PC-9 (cell line): ENCODE measurements around the gene CDK11A. TPM values are rescaled to one million over a fixed set of nuclear protein-coding genes. Genes with fewer than 3 reads are reported as not detected.

Experiments used
- BruUV-seq: library from RNA; stranded (reverse); fragments of 400-500 nt; replicated peaks from 2 replicates; lab custom pipeline; 2021; lab: Mats Ljungman, UMichigan
- CTCF ChIA-PET: fragments of 300-600 bp; sonication (Branson Sonifier 250); formaldehyde crosslinking; loops from one replicate; lab custom pipeline; 2022; ENCODE audit warnings: antibody characterized with exemption; lab: Charles Lee
- POLR2A ChIA-PET: fragments of 300-600 bp; sonication (Branson Sonifier 250); formaldehyde crosslinking; loops from one replicate; lab custom pipeline; 2022; ENCODE audit warnings: antibody characterized with exemption; ENCODE audit not compliant: unreplicated experiment; lab: Charles Lee
- DNase-seq, 2 experiments: peaks; one replicate each; pipeline versions ENCODE4 v3.0.0 to v3.0.0-alpha.2; 2015 to 2022; ENCODE audit warnings: mixed read lengths in 1 of 2
- H2AFZ ChIP-seq: fragments of 200-600 bp; sonication (generic); 2 replicates; pipeline ENCODE4 v1.8.1; 2017; ENCODE audit warnings: antibody characterized with exemption
- H3F3A ChIP-seq: fragments of 200-600 bp; sonication (generic); 2 replicates; pipeline ENCODE4 v1.8.1; 2017; ENCODE audit warnings: antibody characterized with exemption, mild to moderate bottlenecking, low read depth; ENCODE audit not compliant: insufficient read depth
- H3K27ac ChIP-seq: fragments of 200-600 bp; sonication (generic); 2 replicates; pipeline ENCODE4 v1.6.1; 2016; ENCODE audit warnings: mixed run types
- H3K27me3 ChIP-seq: fragments of 200-600 bp; sonication (generic); 2 replicates; pipeline ENCODE4 v1.6.1; 2016; ENCODE audit warnings: low read depth, mixed run types; ENCODE audit not compliant: insufficient read depth
- H3K36me3 ChIP-seq: fragments of 200-600 bp; sonication (generic); 2 replicates; pipeline ENCODE4 v1.6.1; 2016; ENCODE audit warnings: low read depth, mixed run types
- H3K4me1 ChIP-seq: fragments of 200-600 bp; sonication (generic); replicated peaks from 2 replicates; pipeline ENCODE4 v1.6.1; 2016; ENCODE audit warnings: mixed run types; ENCODE audit not compliant: insufficient read depth
- H3K4me2 ChIP-seq: fragments of 200-600 bp; sonication (generic); 2 replicates; pipeline ENCODE4 v1.6.1; 2017; ENCODE audit warnings: mixed run types
- H3K4me3 ChIP-seq: fragments of 200-600 bp; sonication (generic); 2 replicates; pipeline ENCODE4 v1.6.1; 2016; ENCODE audit warnings: mixed run types
- H3K79me2 ChIP-seq: fragments of 200-600 bp; sonication (generic); 2 replicates; pipeline ENCODE4 v1.6.1; 2017; ENCODE audit warnings: low read depth, mixed run types
- H3K9me2 ChIP-seq: fragments of 200-600 bp; sonication (generic); 2 replicates; pipeline ENCODE4 v1.8.1; 2017; ENCODE audit warnings: mild to moderate bottlenecking; ENCODE audit not compliant: insufficient read depth
- H3K9me3 ChIP-seq: fragments of 200-600 bp; sonication (generic); 2 replicates; pipeline ENCODE4 v1.8.1; 2016; ENCODE audit warnings: low read depth; ENCODE audit not compliant: insufficient read depth
- H4K20me1 ChIP-seq: fragments of 200-600 bp; sonication (generic); 2 replicates; pipeline ENCODE4 v1.8.1; 2017; ENCODE audit not compliant: insufficient read depth
- EZH2 ChIP-seq: fragments of 200-600 bp; sonication (generic); IDR thresholded peaks from 2 replicates; pipeline ENCODE4 v1.8.0; 2017; ENCODE audit warnings: antibody characterized with exemption, low read depth
- intact Hi-C: fragments of 100-400 bp; cut with micrococcal nuclease; formaldehyde crosslinking; loops from one replicate; pipeline ENCODE4 v1.10.0; 2022; ENCODE audit not compliant: unreplicated experiment
- total RNA-seq: library from RNA; stranded (reverse); gene quantifications from 2 replicates; pipeline ENCODE4 v1.2.3, GENCODE V29; 2021
- TF ChIP-seq, protein P1 (sequence below): fragments of 200-600 bp; sonication (generic); conservative IDR thresholded peaks from 2 replicates; pipeline ENCODE4 v1.6.1; 2017; ENCODE audit warnings: mixed run types, antibody characterized with exemption, mild to moderate bottlenecking, moderate library complexity

Gene CDK11A
- total RNA-seq, 1 experiment from 2014 or later = 42.2 TPM

DNA sequence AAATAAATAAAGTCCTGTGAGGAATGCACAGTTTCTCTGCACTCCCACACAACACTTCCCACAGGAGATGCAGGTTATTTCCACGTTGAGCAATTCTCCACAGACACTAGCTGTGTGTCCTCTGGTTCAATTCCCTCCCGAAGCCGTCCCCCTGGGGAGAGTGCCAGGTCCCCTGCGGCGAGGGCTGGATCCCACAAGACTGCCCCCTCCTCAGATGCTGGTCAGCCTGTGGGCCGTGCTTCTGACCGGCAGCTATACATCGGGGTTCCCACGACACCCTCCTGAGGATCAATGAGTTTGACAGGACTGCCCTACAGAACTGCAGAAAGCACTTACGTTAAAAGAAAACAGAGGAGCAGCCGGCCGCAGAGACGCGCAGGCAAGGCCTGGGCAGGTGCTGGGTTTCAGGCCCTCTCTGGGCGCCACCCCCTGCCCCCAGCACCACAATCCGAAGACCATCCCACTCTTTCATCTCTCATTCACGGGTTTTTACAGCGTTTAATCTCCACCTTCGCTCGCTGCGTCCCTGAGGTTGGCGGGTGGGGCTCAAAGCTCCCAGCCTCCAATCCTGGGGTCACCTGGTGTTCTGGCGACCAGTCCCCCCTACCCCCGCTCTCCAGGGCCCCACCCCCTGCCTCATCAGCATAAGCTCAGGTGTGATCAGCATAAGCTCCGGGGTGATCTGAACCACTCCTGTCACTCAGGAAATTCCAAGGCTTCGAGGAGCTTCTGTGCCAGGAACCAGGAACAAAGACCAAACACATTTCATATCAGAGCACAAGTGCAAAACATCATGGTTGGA, 40.9 kb downstream of the CDK11A start:
- no TSS peak for BruUV-seq
- ChIA-PET POLR2A (no interaction called here), CTCF (no interaction called here)
- DNase-seq = no peak
- Histone ChIP-seq H3K9me3 (no peaks in the 10 kb centered on the region), H3K27me3 (no peaks in the 10 kb centered on the region), H3K36me3 (no peaks in the 10 kb centered on the region), H3F3A (peaks cover 21% of the 10 kb centered on the region), H3K79me2 (peaks cover 48% of the 10 kb centered on the region), H3K9me2 (no peaks in the 10 kb centered on the region), H4K20me1 (no peaks in the 10 kb centered on the region), H2AFZ (no peak overlapping the region), H3K4me2 (no peak overlapping the region), H3K4me3 (no peak overlapping the region), H3K4me1 (peaks cover 12% of the 10 kb centered on the region), H3K27ac (no peak overlapping the region)
- intact Hi-C loops = no loop called here
- TF ChIP-seq, protein P1, sequence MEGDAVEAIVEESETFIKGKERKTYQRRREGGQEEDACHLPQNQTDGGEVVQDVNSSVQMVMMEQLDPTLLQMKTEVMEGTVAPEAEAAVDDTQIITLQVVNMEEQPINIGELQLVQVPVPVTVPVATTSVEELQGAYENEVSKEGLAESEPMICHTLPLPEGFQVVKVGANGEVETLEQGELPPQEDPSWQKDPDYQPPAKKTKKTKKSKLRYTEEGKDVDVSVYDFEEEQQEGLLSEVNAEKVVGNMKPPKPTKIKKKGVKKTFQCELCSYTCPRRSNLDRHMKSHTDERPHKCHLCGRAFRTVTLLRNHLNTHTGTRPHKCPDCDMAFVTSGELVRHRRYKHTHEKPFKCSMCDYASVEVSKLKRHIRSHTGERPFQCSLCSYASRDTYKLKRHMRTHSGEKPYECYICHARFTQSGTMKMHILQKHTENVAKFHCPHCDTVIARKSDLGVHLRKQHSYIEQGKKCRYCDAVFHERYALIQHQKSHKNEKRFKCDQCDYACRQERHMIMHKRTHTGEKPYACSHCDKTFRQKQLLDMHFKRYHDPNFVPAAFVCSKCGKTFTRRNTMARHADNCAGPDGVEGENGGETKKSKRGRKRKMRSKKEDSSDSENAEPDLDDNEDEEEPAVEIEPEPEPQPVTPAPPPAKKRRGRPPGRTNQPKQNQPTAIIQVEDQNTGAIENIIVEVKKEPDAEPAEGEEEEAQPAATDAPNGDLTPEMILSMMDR = no peak
- TF ChIP-seq EZH2 = no peak

DNA sequence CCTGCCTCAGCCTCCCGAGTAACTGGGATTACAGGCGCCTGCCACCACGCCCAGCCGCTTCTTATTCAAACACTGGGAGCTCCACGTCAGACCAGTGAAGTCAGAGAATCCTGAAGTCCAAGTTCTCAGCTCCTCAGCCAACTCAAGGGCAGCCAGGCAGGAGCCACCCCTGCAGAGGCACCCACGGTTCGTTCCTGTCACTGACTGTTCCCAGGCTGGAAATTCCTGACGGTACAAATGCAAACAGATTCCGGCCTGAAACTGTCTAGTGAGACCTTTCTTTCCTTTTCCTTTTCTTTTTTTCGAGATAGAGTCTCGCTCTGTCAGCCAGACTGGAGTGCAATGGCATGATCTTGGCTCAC, 43.3 kb downstream of the CDK11A start:
- TF ChIP-seq, protein P1 = no peak
- TF ChIP-seq EZH2 = no peak
- H3K27me3 ChIP-seq = no peaks in the 10 kb centered on the region
- H3K36me3 ChIP-seq = no peaks in the 10 kb centered on the region
- ChIA-PET POLR2A (no interaction called here), CTCF (no interaction called here)
- DNase-seq = no peak
- H3K9me3 ChIP-seq = no peaks in the 10 kb centered on the region
- H3K4me3 ChIP-seq = no peak overlapping the region
- peaks cover 34% of the 10 kb centered on the region for H3K79me2 ChIP-seq
- no peak overlapping the region for H2AFZ ChIP-seq
- no TSS peak for BruUV-seq
- H3K4me2 ChIP-seq = no peak overlapping the region
- peaks cover 5% of the 10 kb centered on the region; the same call in 1 of the 2 replicates for H3F3A ChIP-seq
- intact Hi-C loops = no loop called here
- H4K20me1 ChIP-seq = no peaks in the 10 kb centered on the region
- no peaks in the 10 kb centered on the region for H3K4me1 ChIP-seq
- no peak overlapping the region for H3K27ac ChIP-seq
- no peaks in the 10 kb centered on the region for H3K9me2 ChIP-seq

DNA sequence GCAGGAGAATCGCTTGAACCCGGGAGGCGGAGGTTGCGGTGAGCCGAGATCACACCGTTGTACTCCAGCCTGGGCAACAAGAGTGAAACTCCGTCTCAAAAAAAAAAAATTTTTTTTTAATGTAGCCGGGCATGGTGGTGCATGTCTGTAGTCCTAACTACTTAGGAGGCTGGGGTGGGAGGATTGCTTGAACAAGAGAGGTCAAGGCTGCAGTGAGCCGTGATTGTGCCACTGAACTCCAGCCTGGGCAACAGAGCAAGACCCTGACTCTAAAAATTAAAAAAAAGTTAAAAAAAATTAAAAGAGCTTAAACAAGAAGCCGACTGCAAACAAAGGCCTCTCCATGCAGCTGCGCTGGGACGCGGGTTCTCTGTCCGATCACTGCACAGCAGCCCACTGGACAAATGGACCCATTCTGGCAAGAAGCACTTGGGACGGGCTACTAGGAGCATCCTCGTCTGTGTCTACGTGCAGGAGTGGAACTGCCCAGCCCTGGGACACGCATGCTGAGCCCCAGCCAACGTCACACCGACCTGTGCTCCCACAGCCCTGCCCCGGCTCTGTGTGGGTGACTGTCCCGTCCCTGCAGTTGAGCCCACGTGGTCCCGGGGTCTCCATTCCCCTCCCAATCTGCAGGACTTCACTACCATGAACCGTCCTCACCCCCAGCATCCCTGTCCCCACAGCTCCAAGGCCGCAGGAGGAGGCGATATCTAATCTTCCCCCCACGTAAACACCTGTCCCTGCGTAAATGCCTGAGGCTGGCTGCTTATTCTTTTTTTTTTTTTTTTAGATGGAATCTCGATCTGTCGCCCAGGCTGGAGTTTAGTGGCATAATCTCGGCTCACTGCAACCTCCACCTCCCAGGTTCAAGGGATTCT, 43.9 kb downstream of the CDK11A start:
- Histone ChIP-seq H3K9me2 (no peaks in the 10 kb centered on the region), H4K20me1 (no peaks in the 10 kb centered on the region), H3K4me3 (no peak overlapping the region), H3F3A (no peaks in the 10 kb centered on the region; the same call in 1 of the 2 replicates), H3K36me3 (no peaks in the 10 kb centered on the region), H3K27ac (no peak overlapping the region), H2AFZ (no peak overlapping the region), H3K27me3 (no peaks in the 10 kb centered on the region), H3K79me2 (peaks cover 27% of the 10 kb centered on the region), H3K4me2 (no peak overlapping the region), H3K4me1 (no peaks in the 10 kb centered on the region), H3K9me3 (no peaks in the 10 kb centered on the region)
- POLR2A ChIA-PET = no interaction called here
- CTCF ChIA-PET = no interaction called here
- intact Hi-C loops = no loop called here
- no TSS peak for BruUV-seq
- no peak for DNase-seq
- no peak for TF ChIP-seq EZH2
- TF ChIP-seq, protein P1 = no peak
